ENCODE measurements around the gene DDX54.
"Not testable (repeated sequence)": the region's sequence is repeated elsewhere in the genome, so short reads cannot be mapped to it uniquely, and the experiment has no call there.

DDX54 gene

GRCh38 chr12:113143959-113144358, 41.3 kb downstream of the DDX54 start:
- TF ChIP-seq ZFX (IDR thresholded peaks at IDR 0.05; ENCODE audit: borderline replicate concordance): no peak
- TF ChIP-seq CTCF (IDR thresholded peaks at IDR 0.05): no peak
- no peak overlapping the region for H3K27ac ChIP-seq

GRCh38 chr12:113142886-113143332, 42.4 kb downstream of the DDX54 start:
- TF ChIP-seq ZFX (IDR thresholded peaks at IDR 0.05; ENCODE audit: borderline replicate concordance): no peak
- TF ChIP-seq CTCF (IDR thresholded peaks at IDR 0.05): no peak
- H3K27ac ChIP-seq: no peak overlapping the region

GRCh38 chr12:113142173-113142885, 42.9 kb downstream of the DDX54 start:
- no peak overlapping the region for H3K27ac ChIP-seq

GRCh38 chr12:113141716-113142115, 43.6 kb downstream of the DDX54 start:
- not testable (repeated sequence) for H3K27ac ChIP-seq

More at GRCh38 chr12:113142173-113142885, 42.9 kb downstream of the DDX54 start:
- TF ChIP-seq CTCF (IDR thresholded peaks at IDR 0.05): no peak
- no peak for TF ChIP-seq ZFX (IDR thresholded peaks at IDR 0.05; ENCODE audit: borderline replicate concordance)

GRCh38 chr12:113140706-113141105, 44.6 kb downstream of the DDX54 start:
- H3K27ac ChIP-seq: no peak overlapping the region

GRCh38 chr12:113138826-113139225, 46.5 kb downstream of the DDX54 start:
- no peak overlapping the region for H3K27ac ChIP-seq
- TF ChIP-seq ZFX (IDR thresholded peaks at IDR 0.05; ENCODE audit: borderline replicate concordance): no peak
- TF ChIP-seq CTCF (IDR thresholded peaks at IDR 0.05): no peak

More at GRCh38 chr12:113140706-113141105, 44.6 kb downstream of the DDX54 start:
- TF ChIP-seq CTCF (IDR thresholded peaks at IDR 0.05): no peak
- TF ChIP-seq ZFX (IDR thresholded peaks at IDR 0.05; ENCODE audit: borderline replicate concordance): no peak

GRCh38 chr12:113137861-113138783, 47.2 kb downstream of the DDX54 start:
- TF ChIP-seq ZFX (IDR thresholded peaks at IDR 0.05; ENCODE audit: borderline replicate concordance) (no peak), CTCF (IDR thresholded peaks at IDR 0.05) (no peak)

More at GRCh38 chr12:113137861-113138783, 47.2 kb downstream of the DDX54 start:
- no peak overlapping the region for H3K27ac ChIP-seq

Data from 22Rv1 (cell line).